Measurements from ENCODE around the gene NPPB.

Gene NPPB

GRCh38 chr1:11868331-11868980 is 9.7 kb upstream of the NPPB start:
- no peak for DNase-seq (ENCODE audit: extremely low spot score)
- no peak for TF ChIP-seq PKNOX1 (IDR thresholded peaks at IDR 0.05)
- no peak for TF ChIP-seq NFRKB (IDR thresholded peaks at IDR 0.05)
- TF ChIP-seq TARDBP (IDR thresholded peaks at IDR 0.05): no peak
- TF ChIP-seq ELF4 (IDR thresholded peaks at IDR 0.05): no peak
- no peak for TF ChIP-seq HDGF (IDR thresholded peaks at IDR 0.05; ENCODE audit: borderline replicate concordance)
- TF ChIP-seq SP1 (IDR thresholded peaks at IDR 0.05): no peak
- TF ChIP-seq CTBP1 (IDR thresholded peaks at IDR 0.05; ENCODE audit: borderline replicate concordance): no peak
- POLR2A ChIA-PET: interaction anchor here (0.7 to 1.9 kb wide), 2 partner anchors 39 to 150 kb away, joined by 3 to 6 read pairs; no protein-coding TSS in a partner anchor
- CTCF ChIA-PET: no interaction called here

- CTCF ChIA-PET: interaction anchor here (0.6 kb wide), 2 partner anchors 11 to 100 kb away, joined by 3 to 5 read pairs; no protein-coding TSS in a partner anchor
- TF ChIP-seq HDGF (IDR thresholded peaks at IDR 0.05; ENCODE audit: borderline replicate concordance) (no peak), FOXK2 (IDR thresholded peaks at IDR 0.05) (no peak), L3MBTL2 (conservative IDR thresholded peaks at IDR 0.05) (no peak), LEF1 (IDR thresholded peaks at IDR 0.05; ENCODE audit: borderline replicate concordance) (no peak), FOXM1 (IDR thresholded peaks at IDR 0.05; ENCODE audit: borderline replicate concordance) (no peak), ZNF384 (IDR thresholded peaks at IDR 0.05) (no peak), SP1 (IDR thresholded peaks at IDR 0.05) (no peak), ARNT (IDR thresholded peaks at IDR 0.05) (no peak), FOXA1 (IDR thresholded peaks at IDR 0.05) (no peak), PKNOX1 (IDR thresholded peaks at IDR 0.05) (no peak), CTBP1 (IDR thresholded peaks at IDR 0.05; ENCODE audit: borderline replicate concordance) (no peak), ELF4 (IDR thresholded peaks at IDR 0.05) (no peak), BHLHE40 (IDR thresholded peaks at IDR 0.05; ENCODE audit: borderline replicate concordance) (no peak), TARDBP (IDR thresholded peaks at IDR 0.05) (no peak), SUZ12 (IDR thresholded peaks at IDR 0.05) (no peak), NFRKB (IDR thresholded peaks at IDR 0.05) (no peak)
- DNase-seq (ENCODE audit: extremely low spot score): no peak
- POLR2A ChIA-PET: no interaction called here
Observed at GRCh38 chr1:11862890-11863289, 4.1 kb upstream of the NPPB start.

GRCh38 chr1:11860587-11860986 is 1.8 kb upstream of the NPPB start:
- TF ChIP-seq FOXA1 (IDR thresholded peaks at IDR 0.05) (no peak), ELF4 (IDR thresholded peaks at IDR 0.05) (no peak)
- CTCF ChIA-PET: no interaction called here
- DNase-seq (ENCODE audit: extremely low spot score): no peak
- POLR2A ChIA-PET: no interaction called here

GRCh38 chr1:11860083-11860482 is 1.3 kb upstream of the NPPB start:
- no peak for DNase-seq (ENCODE audit: extremely low spot score)
- ChIA-PET CTCF (no interaction called here), POLR2A (no interaction called here)
- no peak for TF ChIP-seq ZNF384 (IDR thresholded peaks at IDR 0.05)
- TF ChIP-seq PKNOX1 (IDR thresholded peaks at IDR 0.05): no peak
- TF ChIP-seq FOXK2 (IDR thresholded peaks at IDR 0.05): no peak
- no peak for TF ChIP-seq CTBP1 (IDR thresholded peaks at IDR 0.05; ENCODE audit: borderline replicate concordance)
- TF ChIP-seq FOXM1 (IDR thresholded peaks at IDR 0.05; ENCODE audit: borderline replicate concordance): no peak
- no peak for TF ChIP-seq NFRKB (IDR thresholded peaks at IDR 0.05)
- TF ChIP-seq BHLHE40 (IDR thresholded peaks at IDR 0.05; ENCODE audit: borderline replicate concordance): no peak
- TF ChIP-seq SUZ12 (IDR thresholded peaks at IDR 0.05): no peak
- TF ChIP-seq SP1 (IDR thresholded peaks at IDR 0.05): no peak
- no peak for TF ChIP-seq LEF1 (IDR thresholded peaks at IDR 0.05; ENCODE audit: borderline replicate concordance)
- TF ChIP-seq HDGF (IDR thresholded peaks at IDR 0.05; ENCODE audit: borderline replicate concordance): no peak
- TF ChIP-seq L3MBTL2 (conservative IDR thresholded peaks at IDR 0.05): no peak
- TF ChIP-seq ARNT (IDR thresholded peaks at IDR 0.05): no peak

- CTCF ChIA-PET: no interaction called here
- POLR2A ChIA-PET: interaction anchor here (1.4 kb wide), 1 partner anchor 49 kb away, joined by 4 read pairs; no protein-coding TSS in a partner anchor
- DNase-seq (ENCODE audit: extremely low spot score): peak; percentile 81
Observed at GRCh38 chr1:11858968-11859871, 475 bp upstream of the NPPB start.

More at GRCh38 chr1:11858968-11859871, 475 bp upstream of the NPPB start:
- no peak for TF ChIP-seq ELF4 (IDR thresholded peaks at IDR 0.05)
- no peak for TF ChIP-seq PKNOX1 (IDR thresholded peaks at IDR 0.05)
- no peak for TF ChIP-seq FOXM1 (IDR thresholded peaks at IDR 0.05; ENCODE audit: borderline replicate concordance)
- TF ChIP-seq ZNF384 (IDR thresholded peaks at IDR 0.05): no peak
- no peak for TF ChIP-seq ARNT (IDR thresholded peaks at IDR 0.05)
- TF ChIP-seq FOXK2 (IDR thresholded peaks at IDR 0.05): no peak
- no peak for TF ChIP-seq CTBP1 (IDR thresholded peaks at IDR 0.05; ENCODE audit: borderline replicate concordance)
- no peak for TF ChIP-seq LEF1 (IDR thresholded peaks at IDR 0.05; ENCODE audit: borderline replicate concordance)

Data from HEK293T (cell line).